ENCODE data around the gene MUC4. TPM values are rescaled to one million over a fixed set of nuclear protein-coding genes. Genes with fewer than 3 reads are reported as not detected.

MUC4 gene
- polyA plus RNA-seq, 3 donors = not detected

GRCh38 chr3:195812366-195812765, 637 bp upstream of the MUC4 start:
- no peak for DNase-seq
- Histone ChIP-seq H2AFZ (ENCODE audit: insufficient read depth, low read depth, low read length, poor library complexity, severe bottlenecking) (no peak overlapping the region), H4K20me1 (ENCODE audit: insufficient read depth, low read length) (no peaks in the 10 kb centered on the region), H3K36me3 (replicated peaks in 1 of 2; ENCODE audit: control insufficient read depth in 1 of 2, insufficient read depth in 2 of 2, low read length in 2 of 2) (no peaks in the 10 kb centered on the region), H3K9ac (ENCODE audit: insufficient read depth, low read length, poor library complexity, severe bottlenecking) (no peak overlapping the region), H3K4me1 (ENCODE audit: control insufficient read depth in 1 of 2, insufficient read depth in 2 of 2, low read length in 2 of 2) (no peaks in the 10 kb centered on the region), H3K27ac (ENCODE audit: low read depth in 1 of 2, low read length in 2 of 2) (no peak overlapping the region), H3K4me2 (replicated peaks; ENCODE audit: extremely low read depth, low read length, poor library complexity, severe bottlenecking) (no peak overlapping the region), H3K79me2 (ENCODE audit: insufficient read depth, low read length) (no peaks in the 10 kb centered on the region), H3K4me3 (replicated peaks in 1 of 3; ENCODE audit: low read depth in 2 of 3, low read length in 3 of 3) (no peak overlapping the region), H3K9me3 (replicated peaks in 1 of 2; ENCODE audit: control insufficient read depth in 1 of 2, insufficient read depth in 1 of 2, low read length in 2 of 2) (no peaks in the 10 kb centered on the region), H3K27me3 (ENCODE audit: control insufficient read depth in 2 of 2, insufficient read depth in 2 of 2, low read length in 2 of 2) (no peaks in the 10 kb centered on the region)
- intact Hi-C loops (cut with micrococcal nuclease) = no loop called here
- TF ChIP-seq, protein P1, sequence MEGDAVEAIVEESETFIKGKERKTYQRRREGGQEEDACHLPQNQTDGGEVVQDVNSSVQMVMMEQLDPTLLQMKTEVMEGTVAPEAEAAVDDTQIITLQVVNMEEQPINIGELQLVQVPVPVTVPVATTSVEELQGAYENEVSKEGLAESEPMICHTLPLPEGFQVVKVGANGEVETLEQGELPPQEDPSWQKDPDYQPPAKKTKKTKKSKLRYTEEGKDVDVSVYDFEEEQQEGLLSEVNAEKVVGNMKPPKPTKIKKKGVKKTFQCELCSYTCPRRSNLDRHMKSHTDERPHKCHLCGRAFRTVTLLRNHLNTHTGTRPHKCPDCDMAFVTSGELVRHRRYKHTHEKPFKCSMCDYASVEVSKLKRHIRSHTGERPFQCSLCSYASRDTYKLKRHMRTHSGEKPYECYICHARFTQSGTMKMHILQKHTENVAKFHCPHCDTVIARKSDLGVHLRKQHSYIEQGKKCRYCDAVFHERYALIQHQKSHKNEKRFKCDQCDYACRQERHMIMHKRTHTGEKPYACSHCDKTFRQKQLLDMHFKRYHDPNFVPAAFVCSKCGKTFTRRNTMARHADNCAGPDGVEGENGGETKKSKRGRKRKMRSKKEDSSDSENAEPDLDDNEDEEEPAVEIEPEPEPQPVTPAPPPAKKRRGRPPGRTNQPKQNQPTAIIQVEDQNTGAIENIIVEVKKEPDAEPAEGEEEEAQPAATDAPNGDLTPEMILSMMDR (IDR thresholded peaks at IDR 0.05) = no peak
- Mint-ChIP-seq H3K4me3 (peak overlapping the region in 1 of 2 donors; percentile 0), H3K27ac (no peak overlapping the region), H3K9me3 (peaks cover 0 to 2% (median 0%) of the 10 kb centered on the region in 7 donors), H3K4me1 (no peaks in the 10 kb centered on the region), H3K36me3 (no peaks in the 10 kb centered on the region), H3K27me3 (ENCODE audit: low read depth in 3 of 3) (peaks cover 1 to 14% (median 3%) of the 10 kb centered on the region in 3 donors)
- WGBS (ENCODE audit: insufficient coverage) = 91% methylated on average over 20 of the region's 20 CpGs

- peaks cover 0 to 2% (median 0%) of the 10 kb centered on the region in 7 donors for H3K9me3 Mint-ChIP-seq
- Histone ChIP-seq H3K27me3 (ENCODE audit: control insufficient read depth in 2 of 2, insufficient read depth in 2 of 2, low read length in 2 of 2) (peaks cover 0 to under 1% of the 10 kb centered on the region in 2 donors), H3K4me2 (replicated peaks; ENCODE audit: extremely low read depth, low read length, poor library complexity, severe bottlenecking) (no peak overlapping the region)
Observed at GRCh38 chr3:195810455-195810845, 1.3 kb downstream of the MUC4 start.

More at GRCh38 chr3:195810455-195810845, 1.3 kb downstream of the MUC4 start:
- Mint-ChIP-seq H3K27me3 (ENCODE audit: low read depth in 3 of 3) (peaks cover 3 to 14% (median 4%) of the 10 kb centered on the region in 3 donors), H3K4me3 (no peak overlapping the region), H3K36me3 (no peaks in the 10 kb centered on the region), H3K27ac (no peak overlapping the region), H3K4me1 (no peaks in the 10 kb centered on the region)
- Histone ChIP-seq H3K79me2 (ENCODE audit: insufficient read depth, low read length) (no peaks in the 10 kb centered on the region), H3K9ac (ENCODE audit: insufficient read depth, low read length, poor library complexity, severe bottlenecking) (no peak overlapping the region), H3K4me1 (ENCODE audit: control insufficient read depth in 1 of 2, insufficient read depth in 2 of 2, low read length in 2 of 2) (no peaks in the 10 kb centered on the region), H3K4me3 (replicated peaks in 1 of 3; ENCODE audit: low read depth in 2 of 3, low read length in 3 of 3) (no peak overlapping the region), H3K36me3 (replicated peaks in 1 of 2; ENCODE audit: control insufficient read depth in 1 of 2, insufficient read depth in 2 of 2, low read length in 2 of 2) (no peaks in the 10 kb centered on the region), H3K27ac (ENCODE audit: low read depth in 1 of 2, low read length in 2 of 2) (no peak overlapping the region), H4K20me1 (ENCODE audit: insufficient read depth, low read length) (no peaks in the 10 kb centered on the region), H2AFZ (ENCODE audit: insufficient read depth, low read depth, low read length, poor library complexity, severe bottlenecking) (no peak overlapping the region), H3K9me3 (replicated peaks in 1 of 2; ENCODE audit: control insufficient read depth in 1 of 2, insufficient read depth in 1 of 2, low read length in 2 of 2) (no peaks in the 10 kb centered on the region)
- intact Hi-C loops (cut with micrococcal nuclease) = no loop called here
- TF ChIP-seq, protein P1 (IDR thresholded peaks at IDR 0.05) = no peak
- DNase-seq = no peak
- 97% methylated on average over 18 of the region's 19 CpGs for WGBS (ENCODE audit: insufficient coverage)

Data from CD14-positive monocyte (primary cell).